ENCODE results near the gene FH.

The FH gene

GRCh38 chr1:241520080-241520465 is 518 bp upstream of the FH start:
- no peak for DNase-seq

GRCh38 chr1:241518476-241519307 is 863 bp downstream of the FH start:
- DNase-seq: peak; percentile 48 to 60

GRCh38 chr1:241513378-241513777 is 6.2 kb downstream of the FH start:
- no peak for DNase-seq

- DNase-seq: no peak
Measured at GRCh38 chr1:241507189-241507863, 12.2 kb downstream of the FH start.

GRCh38 chr1:241503444-241503843 is 16.1 kb downstream of the FH start:
- peak in 1 of 2 experiments; percentile 26 for DNase-seq

GRCh38 chr1:241499910-241500309 is 19.6 kb downstream of the FH start:
- no peak for DNase-seq

GRCh38 chr1:241495741-241496140 is 23.8 kb downstream of the FH start:
- DNase-seq: no peak

GRCh38 chr1:241488739-241489138 is 30.8 kb downstream of the FH start:
- no peak for DNase-seq

GRCh38 chr1:241485554-241485992 is 34.0 kb downstream of the FH start:
- no peak for DNase-seq

- no peak for DNase-seq
Measured at GRCh38 chr1:241485145-241485544, 34.4 kb downstream of the FH start.

GRCh38 chr1:241482761-241483250 is 36.7 kb downstream of the FH start:
- no peak for DNase-seq

- DNase-seq: no peak
Measured at GRCh38 chr1:241479294-241479693, 40.3 kb downstream of the FH start.

- DNase-seq: no peak
Measured at GRCh38 chr1:241475671-241476070, 43.9 kb downstream of the FH start.

GRCh38 chr1:241473026-241473425 is 46.5 kb downstream of the FH start:
- DNase-seq: no peak

GRCh38 chr1:241470908-241471590 is 48.5 kb downstream of the FH start:
- DNase-seq: no peak

- DNase-seq: no peak
Measured at GRCh38 chr1:241470361-241470760, 49.2 kb downstream of the FH start.

- no peak for DNase-seq
Measured at GRCh38 chr1:241465673-241466072, 53.9 kb downstream of the FH start.

- no peak for DNase-seq
Measured at GRCh38 chr1:241464985-241465384, 54.6 kb downstream of the FH start.

GRCh38 chr1:241462391-241462790 is 57.2 kb downstream of the FH start:
- DNase-seq: no peak

GRCh38 chr1:241460098-241460873 is 59.3 kb downstream of the FH start:
- no peak for DNase-seq

GRCh38 chr1:241459186-241459802 is 60.3 kb downstream of the FH start:
- no peak for DNase-seq

- no peak for DNase-seq
Measured at GRCh38 chr1:241457421-241457820, 62.1 kb downstream of the FH start.

Measured in activated T-cell treated with anti-CD3 and anti-CD28 coated beads, Interleukin-2, amount 50 U/mL, for 48 hours (primary cell).